ENCODE measurements around the gene DTWD2.

GRCh38 chr5:118894709-118895108 is 93.6 kb downstream of the DTWD2 start:
- TF ChIP-seq CTCF (IDR thresholded peaks at IDR 0.05) (no peak), POLR2A (IDR thresholded peaks at IDR 0.05) (no peak)
